GOT3 (cell line): ENCODE data around the gene TRDN.

ENCODE experiments used
- DNase-seq: peaks from one replicate; lab custom pipeline; 2025; ENCODE audit warnings: mixed read lengths; lab: John Stamatoyannopoulos, UW

The TRDN gene, protein sequence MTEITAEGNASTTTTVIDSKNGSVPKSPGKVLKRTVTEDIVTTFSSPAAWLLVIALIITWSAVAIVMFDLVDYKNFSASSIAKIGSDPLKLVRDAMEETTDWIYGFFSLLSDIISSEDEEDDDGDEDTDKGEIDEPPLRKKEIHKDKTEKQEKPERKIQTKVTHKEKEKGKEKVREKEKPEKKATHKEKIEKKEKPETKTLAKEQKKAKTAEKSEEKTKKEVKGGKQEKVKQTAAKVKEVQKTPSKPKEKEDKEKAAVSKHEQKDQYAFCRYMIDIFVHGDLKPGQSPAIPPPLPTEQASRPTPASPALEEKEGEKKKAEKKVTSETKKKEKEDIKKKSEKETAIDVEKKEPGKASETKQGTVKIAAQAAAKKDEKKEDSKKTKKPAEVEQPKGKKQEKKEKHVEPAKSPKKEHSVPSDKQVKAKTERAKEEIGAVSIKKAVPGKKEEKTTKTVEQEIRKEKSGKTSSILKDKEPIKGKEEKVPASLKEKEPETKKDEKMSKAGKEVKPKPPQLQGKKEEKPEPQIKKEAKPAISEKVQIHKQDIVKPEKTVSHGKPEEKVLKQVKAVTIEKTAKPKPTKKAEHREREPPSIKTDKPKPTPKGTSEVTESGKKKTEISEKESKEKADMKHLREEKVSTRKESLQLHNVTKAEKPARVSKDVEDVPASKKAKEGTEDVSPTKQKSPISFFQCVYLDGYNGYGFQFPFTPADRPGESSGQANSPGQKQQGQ

GRCh38 chr6:123636782-123637181 is at the start of gene TRDN:
TRDN (minus strand) TSS chr6:123636950; CDS start chr6:123636775, 175 bp downstream.
- no peak for DNase-seq

- no peak for DNase-seq
Measured at GRCh38 chr6:123681957-123682462, 45.3 kb upstream of the TRDN start.

DNA sequence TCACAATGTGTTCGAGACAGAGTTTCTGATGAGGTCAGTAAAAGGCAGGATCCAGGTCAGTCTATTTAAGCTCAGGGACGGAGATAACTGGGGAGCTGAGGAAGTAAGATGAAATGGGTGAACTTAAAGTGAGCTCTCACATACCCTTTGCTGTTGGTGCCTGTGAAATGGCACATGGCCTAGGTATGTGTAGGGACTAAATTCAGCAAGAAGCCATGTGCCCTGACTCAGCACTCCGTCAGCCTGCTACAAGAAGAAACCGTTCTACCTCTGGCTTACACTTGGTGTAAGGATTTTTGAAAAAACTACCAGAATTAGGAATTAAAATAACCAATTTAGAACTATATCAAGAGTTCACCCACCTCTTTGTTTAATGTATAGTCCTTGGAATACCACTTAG is 41.1 kb upstream of the TRDN start:
- no peak for DNase-seq

DNA sequence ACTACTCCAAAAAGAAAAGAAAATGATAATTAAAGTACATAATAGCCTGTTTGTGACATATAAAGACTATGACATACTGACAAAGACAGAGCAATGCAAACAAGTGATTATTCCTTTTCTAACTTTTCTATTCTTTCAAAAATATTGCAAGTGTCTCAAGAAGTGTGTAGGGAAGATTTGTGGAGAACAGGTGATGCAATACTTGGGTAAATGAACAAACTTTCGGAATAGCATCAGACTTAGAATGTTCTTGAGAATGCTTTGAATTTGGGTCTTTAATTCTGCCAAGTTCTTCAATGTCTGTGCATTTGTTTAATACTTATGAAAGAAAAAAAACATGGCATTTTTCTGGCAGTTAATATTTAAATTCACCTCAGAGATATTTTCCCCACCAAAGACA is 40.0 kb upstream of the TRDN start:
- DNase-seq: no peak

DNA sequence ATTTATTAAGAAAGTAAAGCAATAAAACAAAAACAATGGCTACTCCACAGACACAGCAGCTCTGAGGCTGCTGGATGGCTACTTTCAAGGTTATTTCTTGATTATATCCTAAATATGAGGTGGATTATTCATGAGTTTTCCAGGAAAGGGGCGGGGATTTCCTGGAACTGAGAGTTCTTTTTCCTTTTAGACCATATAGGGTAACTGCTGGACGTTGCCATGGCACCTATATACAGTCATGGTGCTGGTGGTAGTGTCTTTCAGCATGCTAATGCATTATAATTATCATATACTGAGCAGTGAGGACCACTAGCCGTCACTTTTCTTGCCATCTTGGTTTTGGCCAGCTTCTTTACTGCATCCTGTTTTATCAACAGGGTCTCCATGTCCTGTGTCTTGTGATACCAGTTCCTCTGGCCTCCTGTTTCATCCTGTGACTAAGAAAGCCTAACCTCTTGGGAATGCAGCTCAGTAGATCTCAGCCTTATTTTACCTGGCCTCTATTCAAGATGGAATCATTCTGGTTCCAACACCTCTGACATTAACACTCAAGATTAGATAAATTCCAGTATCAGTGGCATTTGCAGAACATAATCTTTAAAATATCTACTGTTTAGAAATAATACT is 32.3 kb upstream of the TRDN start:
- DNase-seq: no peak

GRCh38 chr6:123668063-123668462 is 31.3 kb upstream of the TRDN start:
- no peak for DNase-seq

DNA sequence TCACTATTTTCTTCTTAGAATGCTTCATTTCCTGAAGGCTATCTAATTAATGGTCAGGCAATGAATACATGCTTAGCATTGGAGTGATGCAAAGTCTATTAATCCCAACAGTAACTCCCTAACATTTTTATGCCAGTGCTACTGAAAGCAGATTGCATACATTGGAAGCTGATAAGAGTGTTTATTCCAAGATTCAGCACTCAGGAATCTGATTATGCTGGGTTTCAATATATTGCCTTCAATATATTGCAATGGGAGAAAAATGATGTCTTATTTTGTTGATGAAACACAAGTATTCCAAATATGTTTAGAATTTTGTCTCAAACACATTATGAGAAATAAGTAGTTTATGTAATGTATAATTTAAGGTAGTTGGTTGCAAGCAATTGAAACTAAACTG is 26.7 kb upstream of the TRDN start:
- DNase-seq: no peak

DNA sequence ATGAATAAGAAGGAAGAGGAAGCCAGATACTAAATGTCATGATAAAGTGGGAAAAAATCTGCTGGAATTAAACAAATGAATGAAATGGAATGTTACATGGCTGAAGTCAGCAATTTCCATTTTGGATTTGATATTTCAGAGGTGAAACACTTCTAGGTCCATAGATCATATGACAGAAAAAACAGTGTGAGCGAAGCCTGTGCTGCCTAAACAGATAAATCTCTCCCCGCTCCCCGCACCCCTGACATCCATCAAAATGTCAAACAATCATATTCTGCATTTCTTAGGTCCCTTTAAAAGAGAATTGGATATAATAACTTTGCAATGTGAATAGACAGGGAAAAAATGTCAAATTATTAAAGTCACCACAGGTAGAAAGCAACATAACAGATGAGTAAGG is 26.0 kb upstream of the TRDN start:
- no peak for DNase-seq

DNA sequence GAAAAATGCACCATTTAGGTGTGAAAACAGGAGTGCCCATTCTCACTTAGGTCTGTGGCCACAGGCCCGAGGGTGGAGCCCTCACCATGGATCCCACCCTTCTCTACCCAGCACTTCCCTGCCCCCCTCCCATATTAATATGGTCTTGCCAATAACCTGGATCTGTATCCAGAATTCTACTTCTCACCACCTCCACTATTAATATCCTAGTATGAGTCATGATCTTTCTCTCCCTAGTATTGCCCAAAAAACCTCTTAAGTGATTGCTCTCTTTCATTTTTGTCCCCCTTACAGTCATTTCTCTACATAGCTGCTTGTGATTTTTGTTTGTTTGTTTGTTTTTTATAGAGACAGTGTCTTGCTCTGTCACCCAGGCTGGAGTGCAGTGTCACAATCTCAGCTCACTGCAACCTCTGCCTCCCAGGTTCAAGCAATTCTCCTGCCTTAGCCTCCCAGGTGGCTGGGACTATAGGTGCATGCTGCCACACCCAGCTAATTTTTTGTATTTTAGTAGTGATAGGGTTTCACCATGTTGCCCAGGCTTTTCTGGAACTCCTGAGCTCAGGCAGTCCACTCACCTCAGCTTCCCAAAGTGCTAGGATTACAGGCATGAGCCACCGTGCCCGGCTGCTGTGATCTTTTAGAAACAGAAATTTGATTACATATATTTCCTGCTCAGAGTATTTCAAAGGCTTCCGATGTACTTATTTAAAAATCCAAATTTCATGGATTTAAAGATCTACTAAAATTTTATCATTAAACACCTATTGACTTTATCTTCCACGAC is 24.5 kb upstream of the TRDN start:
- DNase-seq: no peak

DNA sequence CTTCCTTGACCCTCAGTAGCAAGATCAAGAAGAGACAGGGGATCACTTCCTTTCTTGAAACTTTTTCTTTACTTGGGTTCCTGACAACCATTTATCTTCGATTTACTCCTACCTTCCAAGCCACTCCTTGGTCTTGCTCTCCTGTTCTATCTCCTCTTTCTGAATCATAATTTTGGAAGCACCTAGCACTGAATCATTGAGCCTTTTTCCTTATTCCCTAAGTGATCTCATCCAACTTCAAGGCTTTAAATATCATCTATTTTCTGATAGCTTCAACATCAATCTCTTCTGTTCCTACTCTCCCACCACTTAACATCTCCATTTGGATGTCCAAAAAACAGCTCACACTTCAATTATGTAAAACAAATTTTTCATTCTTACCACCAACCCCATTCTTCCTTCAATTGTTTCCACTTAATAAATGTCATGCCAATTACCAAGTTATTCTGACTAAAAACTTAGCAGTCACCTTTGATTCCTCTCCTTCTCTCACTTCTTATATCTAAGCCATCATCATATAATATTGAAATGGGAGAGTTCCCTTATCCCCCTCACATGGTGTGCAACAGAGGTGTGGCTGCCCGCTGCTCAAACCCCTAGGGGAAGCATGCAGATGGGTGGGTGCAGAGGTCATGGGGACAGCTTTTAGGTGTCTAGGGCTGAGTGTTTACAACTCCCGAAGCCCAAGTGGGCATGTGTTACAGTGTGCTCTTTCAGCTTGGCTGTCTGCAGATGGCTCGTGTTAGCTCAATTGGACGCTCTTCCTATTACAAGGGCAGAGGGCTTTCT is 23.4 kb upstream of the TRDN start:
- DNase-seq: no peak

- no peak for DNase-seq
Measured at GRCh38 chr6:123658848-123659247, 22.1 kb upstream of the TRDN start.

GRCh38 chr6:123655521-123656306 is 19.0 kb upstream of the TRDN start:
- DNase-seq: no peak

DNA sequence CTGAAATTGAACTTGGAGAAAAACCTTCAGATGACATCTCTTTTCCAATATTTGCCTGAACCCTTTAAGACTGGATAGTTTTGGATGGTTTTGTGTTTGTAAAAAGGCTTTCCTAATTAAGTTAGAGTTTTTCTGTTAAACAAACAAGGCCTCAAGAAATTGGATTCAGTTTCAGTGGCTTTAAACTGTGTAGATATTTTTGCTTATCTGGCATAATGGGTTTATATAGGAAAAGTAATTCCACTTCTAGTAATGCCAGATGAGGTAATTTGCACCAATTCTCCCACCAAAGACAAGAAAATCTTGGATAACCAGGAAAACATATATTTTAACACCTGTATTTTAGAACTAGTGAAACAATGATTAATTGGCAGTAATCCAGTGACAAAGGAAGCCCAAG is 12.0 kb upstream of the TRDN start:
- no peak for DNase-seq

- no peak for DNase-seq
Measured at GRCh38 chr6:123648020-123648580, 11.3 kb upstream of the TRDN start.

DNA sequence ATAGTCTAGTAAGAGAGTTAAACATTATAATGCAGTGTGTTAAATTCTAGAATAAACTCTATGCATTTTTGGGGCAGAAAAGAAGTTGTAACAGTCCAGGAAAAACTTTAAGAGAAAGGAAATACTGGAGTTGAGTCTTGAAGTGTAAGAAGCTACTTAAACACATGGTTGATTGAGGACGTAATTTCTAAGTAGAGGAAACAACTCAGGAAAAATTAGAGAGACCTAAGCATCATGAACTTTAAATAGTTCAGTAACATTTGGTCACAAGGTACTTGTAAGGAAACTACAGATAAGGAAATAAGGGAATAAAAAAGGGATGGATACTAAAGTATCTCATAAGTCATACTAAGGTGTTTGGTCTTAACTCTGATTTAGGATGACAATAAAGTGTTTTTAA is 4.7 kb upstream of the TRDN start:
- no peak for DNase-seq

DNA sequence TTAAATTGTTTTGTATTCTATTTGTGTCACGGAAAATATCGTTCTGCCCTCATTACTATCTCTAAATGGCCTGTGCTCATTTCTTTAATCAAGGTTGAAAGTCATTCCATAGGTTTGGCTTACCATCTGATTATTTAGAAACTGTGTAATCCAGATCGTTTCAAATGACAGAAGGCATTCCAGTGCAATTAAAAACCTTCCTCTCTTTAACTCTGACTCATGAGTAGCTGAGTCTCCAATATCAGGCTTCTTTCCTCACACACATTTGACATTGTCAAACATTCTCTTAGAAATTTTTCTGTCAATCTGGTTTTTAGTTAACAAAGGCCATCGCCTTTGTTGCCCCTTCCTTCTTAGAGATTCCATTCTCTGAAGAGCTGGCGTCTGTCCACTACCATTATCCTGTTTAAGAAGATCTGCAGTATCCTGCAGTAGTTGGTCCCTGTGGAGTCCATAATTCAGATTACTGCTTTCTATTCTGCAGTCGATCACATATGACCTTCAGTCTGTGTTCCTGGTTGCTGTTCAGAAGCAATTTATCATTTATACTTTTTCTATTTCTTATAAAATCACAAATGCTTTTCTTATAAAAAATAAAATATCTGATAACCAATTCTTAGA is 3.9 kb upstream of the TRDN start:
- no peak for DNase-seq

DNA sequence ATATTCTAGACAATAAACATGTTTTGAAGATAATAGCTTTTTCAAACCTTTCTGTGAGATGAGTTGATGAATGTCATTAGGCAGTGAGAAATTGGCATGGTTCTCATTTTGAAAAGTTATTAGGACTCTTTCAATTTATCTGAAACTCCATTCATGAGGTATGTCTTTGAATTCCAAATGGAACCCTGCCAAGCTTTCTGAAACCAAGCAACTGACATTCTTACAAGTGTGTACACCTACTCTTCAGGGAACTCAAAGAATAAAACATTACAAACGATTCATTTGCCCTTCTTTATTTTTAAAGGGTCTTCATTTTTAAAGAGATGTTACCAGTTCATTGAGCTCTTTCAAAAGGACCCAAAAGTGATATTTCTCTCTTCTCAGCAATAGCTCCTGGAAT is 2.1 kb upstream of the TRDN start:
- DNase-seq: no peak

- DNase-seq: no peak
Measured at GRCh38 chr6:123636282-123636681, 468 bp downstream of the TRDN start.

DNA sequence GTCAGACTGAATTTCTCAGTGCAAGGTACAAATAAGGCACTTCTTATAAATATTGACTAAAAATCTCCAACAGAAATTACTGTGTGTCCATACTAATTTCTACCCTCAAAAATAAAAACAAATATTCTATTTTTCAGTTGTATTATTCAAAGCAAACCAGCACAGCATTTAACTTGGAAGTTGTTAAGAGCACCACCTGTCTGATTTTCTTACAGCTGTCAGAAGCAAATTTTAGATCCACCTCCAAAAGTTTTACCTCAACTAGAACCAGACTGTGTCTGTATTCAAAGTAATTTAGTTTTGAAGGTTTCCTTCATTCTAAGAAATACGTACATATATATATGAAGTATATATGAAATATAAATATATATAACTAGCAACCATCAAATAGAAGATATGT is 1.2 kb downstream of the TRDN start:
- DNase-seq: no peak

DNA sequence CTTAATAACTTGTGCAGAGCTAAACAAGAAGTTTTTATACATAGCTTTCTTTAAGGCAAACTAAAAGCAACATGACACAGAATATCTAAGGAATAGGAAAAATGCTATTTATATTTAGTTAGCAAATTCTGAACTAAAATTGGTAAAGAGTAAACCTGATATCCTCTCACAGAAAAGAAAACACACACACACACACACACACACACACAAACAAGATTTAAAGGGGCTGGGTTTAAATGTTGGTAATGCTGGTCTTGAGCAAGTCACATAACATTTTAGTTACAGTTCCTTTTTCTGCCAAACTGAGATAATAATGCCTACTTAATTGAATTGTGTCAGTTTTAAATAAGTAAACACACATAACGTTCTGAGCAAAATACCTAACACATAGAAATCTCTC is 1.6 kb downstream of the TRDN start:
- no peak for DNase-seq
